Fibroblast of villous mesenchyme (primary cell): Measurements from ENCODE around the gene CSTB. TPM values are rescaled to one million over a fixed set of nuclear protein-coding genes. Genes with fewer than 3 reads are reported as not detected.
A peak's percentile ranks its signal among the peaks of the same experiment; 100 is the strongest.

Experiments
- DNase-seq: peaks from one replicate; pipeline ENCODE4 v3.0.0-alpha.2; 2010; ENCODE audit warnings: low read depth
- H3K4me3 ChIP-seq: 2 replicates; pipeline ENCODE4 v1.5.1; 2011; ENCODE audit warnings: low read depth, mild to moderate bottlenecking, low read length
- CTCF ChIP-seq: IDR thresholded peaks from 2 replicates; pipeline ENCODE4 v1.5.1; 2012; ENCODE audit warnings: low read depth, mild to moderate bottlenecking, low read length; ENCODE audit not compliant: insufficient read depth
- total RNA-seq: library from RNA; depleted of rRNA; stranded (reverse); fragments of >200 nt; gene quantifications from 2 replicates; pipeline ENCODE4 v1.2.3, GENCODE V29; 2012

CSTB gene
- total RNA-seq, 1 donor, result 16.0 TPM

GRCh38 chr21:43767498-43767983, 8.6 kb downstream of the CSTB start:
- DNase-seq, result no peak
- no peak overlapping the region for H3K4me3 ChIP-seq
- TF ChIP-seq CTCF, result no peak

- H3K4me3 ChIP-seq, result no peak overlapping the region
- DNase-seq, result peak; percentile 61
- no peak for TF ChIP-seq CTCF
Observed at GRCh38 chr21:43766734-43767497, 9.2 kb downstream of the CSTB start.

DNA sequence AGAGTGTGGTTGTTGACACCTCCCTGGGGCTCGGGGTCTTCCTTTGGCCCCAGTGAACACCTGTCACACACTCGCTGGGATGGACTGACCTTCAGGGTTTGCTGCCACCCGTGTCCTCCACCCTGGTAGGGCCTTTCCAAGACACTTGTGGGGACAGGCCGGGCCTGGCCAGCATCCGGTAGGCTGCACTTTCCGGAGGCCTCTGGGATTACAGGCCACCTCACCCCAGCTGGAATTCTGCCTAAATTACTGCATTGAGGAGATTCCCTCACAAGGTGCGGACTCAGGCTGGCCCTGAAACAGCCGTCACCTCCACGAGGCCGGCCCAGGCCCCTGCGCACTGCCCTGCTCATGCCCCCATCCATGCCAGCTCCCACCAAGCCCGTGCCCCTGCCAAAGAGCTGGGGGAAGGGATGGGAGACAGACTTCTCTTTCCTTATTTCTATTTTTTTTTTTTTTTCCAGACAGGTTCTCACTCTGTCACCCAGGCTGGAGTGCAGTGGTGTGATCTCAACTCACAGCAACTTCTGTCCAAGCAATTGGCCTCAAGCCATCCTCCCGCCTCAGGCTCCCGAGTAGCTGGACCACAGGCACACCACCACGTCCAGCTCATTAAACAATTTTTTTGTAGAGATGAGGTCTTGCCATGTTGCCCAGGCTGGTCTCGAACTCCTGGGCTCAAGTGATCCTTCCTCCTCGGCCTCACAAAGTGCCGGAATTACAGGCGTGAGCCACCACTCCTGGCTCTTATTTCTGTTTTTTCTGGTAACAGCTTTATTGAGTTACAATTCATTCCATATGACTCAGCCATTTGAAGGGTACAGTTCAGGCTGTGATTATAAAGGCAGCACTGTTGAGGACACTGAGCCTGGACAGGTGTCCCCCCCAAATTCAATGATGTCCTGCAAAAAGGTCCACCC, 11.3 kb downstream of the CSTB start:
- no peak for TF ChIP-seq CTCF
- no peak for DNase-seq
- no peak overlapping the region for H3K4me3 ChIP-seq

DNA sequence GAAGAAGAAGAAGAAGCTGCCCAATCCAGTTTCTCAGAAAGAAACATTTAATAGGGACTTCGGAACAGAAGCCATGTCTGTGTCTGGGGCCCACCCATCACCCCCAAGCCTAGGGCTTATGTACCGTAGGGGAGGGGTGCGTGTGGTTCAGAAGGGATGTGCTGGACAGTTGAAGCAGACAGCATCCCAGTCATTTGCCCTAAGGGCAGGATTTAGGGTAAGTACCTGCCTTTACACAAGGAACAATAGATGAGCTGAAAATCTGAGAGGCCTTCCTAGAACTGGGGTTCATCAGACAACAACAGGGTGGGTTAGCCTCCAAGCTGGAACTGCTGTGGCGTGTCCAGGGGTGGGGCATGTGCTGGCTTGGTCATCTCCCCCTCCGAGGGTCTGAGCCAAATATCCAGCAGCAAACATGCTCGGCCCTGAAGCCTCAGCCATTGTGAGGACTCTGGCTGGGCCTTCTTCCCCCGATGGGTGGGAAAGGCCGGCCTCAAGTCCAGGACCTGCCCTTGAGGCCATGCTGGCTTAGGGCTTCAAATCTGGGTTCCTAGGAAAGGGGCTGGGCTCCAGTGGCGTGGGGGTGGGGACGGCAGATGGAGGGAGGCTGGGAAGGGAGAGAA, 12.1 kb downstream of the CSTB start:
- H3K4me3 ChIP-seq, result no peak overlapping the region
- DNase-seq, result no peak
- no peak for TF ChIP-seq CTCF

GRCh38 chr21:43762303-43763128, 13.6 kb downstream of the CSTB start:
- no peak for DNase-seq
- no peak overlapping the region for H3K4me3 ChIP-seq
- TF ChIP-seq CTCF, result no peak

- DNase-seq, result no peak
- no peak for TF ChIP-seq CTCF
- no peak overlapping the region for H3K4me3 ChIP-seq
Observed at GRCh38 chr21:43761886-43762285, 14.2 kb downstream of the CSTB start.
